ENCODE measurements around the gene CAV1.

DNA sequence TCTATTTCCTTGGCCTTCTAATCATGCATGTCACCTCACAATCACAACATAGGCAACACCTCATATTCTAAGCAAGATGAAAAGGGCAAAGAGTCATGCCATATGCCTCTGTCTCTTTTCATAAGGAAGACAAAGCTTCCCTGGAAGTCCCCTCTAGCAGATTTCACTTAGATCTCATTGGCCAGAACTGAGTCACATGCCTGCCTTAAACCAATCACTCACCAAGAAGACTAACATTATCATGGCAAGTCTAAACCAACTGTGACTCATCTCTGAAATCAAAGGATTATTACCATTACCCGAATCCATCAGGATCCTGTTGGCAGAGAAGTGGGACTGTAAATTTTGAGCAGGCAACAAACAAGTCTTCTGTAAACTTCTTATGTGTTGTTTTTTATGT, 27.8 kb downstream of the CAV1 start:
- TF ChIP-seq, protein P1, sequence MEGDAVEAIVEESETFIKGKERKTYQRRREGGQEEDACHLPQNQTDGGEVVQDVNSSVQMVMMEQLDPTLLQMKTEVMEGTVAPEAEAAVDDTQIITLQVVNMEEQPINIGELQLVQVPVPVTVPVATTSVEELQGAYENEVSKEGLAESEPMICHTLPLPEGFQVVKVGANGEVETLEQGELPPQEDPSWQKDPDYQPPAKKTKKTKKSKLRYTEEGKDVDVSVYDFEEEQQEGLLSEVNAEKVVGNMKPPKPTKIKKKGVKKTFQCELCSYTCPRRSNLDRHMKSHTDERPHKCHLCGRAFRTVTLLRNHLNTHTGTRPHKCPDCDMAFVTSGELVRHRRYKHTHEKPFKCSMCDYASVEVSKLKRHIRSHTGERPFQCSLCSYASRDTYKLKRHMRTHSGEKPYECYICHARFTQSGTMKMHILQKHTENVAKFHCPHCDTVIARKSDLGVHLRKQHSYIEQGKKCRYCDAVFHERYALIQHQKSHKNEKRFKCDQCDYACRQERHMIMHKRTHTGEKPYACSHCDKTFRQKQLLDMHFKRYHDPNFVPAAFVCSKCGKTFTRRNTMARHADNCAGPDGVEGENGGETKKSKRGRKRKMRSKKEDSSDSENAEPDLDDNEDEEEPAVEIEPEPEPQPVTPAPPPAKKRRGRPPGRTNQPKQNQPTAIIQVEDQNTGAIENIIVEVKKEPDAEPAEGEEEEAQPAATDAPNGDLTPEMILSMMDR (IDR thresholded peaks at IDR 0.05): no peak
- TF ChIP-seq POLR2A (IDR thresholded peaks at IDR 0.05): no peak
